Measurements from ENCODE around the gene ZNF423. TPM values are rescaled to one million over a fixed set of nuclear protein-coding genes. Genes with fewer than 3 reads are reported as not detected.

Gene ZNF423
- total RNA-seq, 3 donors from 2014 or later: 0.03 TPM; not detected in 2

DNA sequence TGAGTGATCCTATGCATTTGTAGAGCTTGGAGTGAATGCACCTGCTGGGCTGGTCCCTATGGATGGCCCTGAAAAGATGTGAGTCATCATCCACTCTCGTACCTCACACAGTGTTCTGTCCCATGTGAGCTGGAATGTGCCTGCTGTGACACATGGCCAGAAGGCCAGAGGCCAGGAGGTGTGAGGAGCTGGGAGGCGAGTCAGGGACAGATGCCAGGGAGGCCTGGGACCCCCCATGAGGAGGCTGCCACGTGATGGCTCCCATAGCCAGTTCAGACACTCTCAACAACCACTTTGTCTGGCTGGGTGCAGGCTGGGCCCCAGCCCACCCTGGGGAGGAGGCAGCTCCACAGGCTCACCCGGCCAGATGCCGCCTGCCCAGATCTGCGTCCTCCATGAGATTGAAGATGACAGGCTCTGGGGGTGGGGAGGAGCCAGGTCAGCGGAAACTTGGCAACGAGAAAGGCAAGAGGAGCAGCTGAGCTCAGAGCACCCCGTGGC is 313.5 kb downstream of the ZNF423 start:
- H3K4me1 Mint-ChIP-seq (ENCODE audit: low read depth): no peaks in the 10 kb centered on the region
- H3K4me3 Mint-ChIP-seq: no peak overlapping the region
- no peaks in the 10 kb centered on the region for H3K36me3 Mint-ChIP-seq (ENCODE audit: insufficient read depth)
- no peak for DNase-seq
- ATAC-seq: no peak
- no peaks in the 10 kb centered on the region for H3K27me3 Mint-ChIP-seq (ENCODE audit: low read depth)
- no peaks in the 10 kb centered on the region for H3K9me3 Mint-ChIP-seq

DNA sequence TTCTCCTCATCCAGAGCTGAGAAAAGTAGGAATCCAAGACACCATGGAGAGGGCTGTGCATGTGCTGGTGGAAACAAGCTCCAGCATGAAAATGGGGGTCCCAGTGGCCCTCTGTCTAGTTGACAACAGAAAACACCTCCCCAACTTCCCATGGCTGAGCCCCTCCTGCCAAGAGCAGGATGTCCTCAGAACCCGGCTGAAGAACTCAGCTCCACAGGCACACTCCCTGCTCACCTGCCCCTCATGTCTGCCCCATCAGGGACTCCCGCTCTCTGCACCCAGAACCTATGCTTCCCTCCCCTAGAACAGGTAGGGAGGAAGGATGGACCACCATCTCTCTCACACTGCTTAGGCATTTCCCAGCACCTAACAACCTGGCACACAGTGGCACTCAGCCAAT is 315.1 kb downstream of the ZNF423 start:
- no peak overlapping the region for H3K4me3 Mint-ChIP-seq
- no peak for ATAC-seq
- H3K36me3 Mint-ChIP-seq (ENCODE audit: insufficient read depth): no peaks in the 10 kb centered on the region
- no peaks in the 10 kb centered on the region for H3K27me3 Mint-ChIP-seq (ENCODE audit: low read depth)
- DNase-seq: no peak
- H3K4me1 Mint-ChIP-seq (ENCODE audit: low read depth): no peaks in the 10 kb centered on the region
- H3K9me3 Mint-ChIP-seq: no peaks in the 10 kb centered on the region

DNA sequence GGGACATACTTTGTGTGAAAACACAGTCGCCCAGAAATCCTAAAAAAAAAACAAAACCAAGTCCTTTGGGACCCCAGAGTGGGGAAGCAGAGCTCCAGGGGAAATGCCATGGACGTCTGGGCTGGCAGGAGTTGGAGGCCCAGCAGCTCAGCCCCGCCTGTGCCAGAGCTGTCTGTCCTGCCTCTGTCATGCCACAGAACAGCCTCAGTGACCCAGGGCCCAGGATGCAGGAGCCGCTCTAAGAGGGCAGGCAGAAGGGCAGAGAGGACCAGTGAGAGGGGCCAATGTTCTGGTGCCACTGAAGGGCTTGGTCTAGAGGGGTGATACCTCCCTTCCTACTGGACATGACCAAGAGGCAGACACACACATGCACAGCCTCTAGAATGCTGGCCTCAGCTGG is 316.2 kb downstream of the ZNF423 start:
- no peaks in the 10 kb centered on the region for H3K4me1 Mint-ChIP-seq (ENCODE audit: low read depth)
- no peaks in the 10 kb centered on the region for H3K27me3 Mint-ChIP-seq (ENCODE audit: low read depth)
- H3K36me3 Mint-ChIP-seq (ENCODE audit: insufficient read depth): no peaks in the 10 kb centered on the region
- no peak overlapping the region for H3K4me3 Mint-ChIP-seq
- no peaks in the 10 kb centered on the region for H3K9me3 Mint-ChIP-seq
- ATAC-seq (no peak), DNase-seq (no peak)

DNA sequence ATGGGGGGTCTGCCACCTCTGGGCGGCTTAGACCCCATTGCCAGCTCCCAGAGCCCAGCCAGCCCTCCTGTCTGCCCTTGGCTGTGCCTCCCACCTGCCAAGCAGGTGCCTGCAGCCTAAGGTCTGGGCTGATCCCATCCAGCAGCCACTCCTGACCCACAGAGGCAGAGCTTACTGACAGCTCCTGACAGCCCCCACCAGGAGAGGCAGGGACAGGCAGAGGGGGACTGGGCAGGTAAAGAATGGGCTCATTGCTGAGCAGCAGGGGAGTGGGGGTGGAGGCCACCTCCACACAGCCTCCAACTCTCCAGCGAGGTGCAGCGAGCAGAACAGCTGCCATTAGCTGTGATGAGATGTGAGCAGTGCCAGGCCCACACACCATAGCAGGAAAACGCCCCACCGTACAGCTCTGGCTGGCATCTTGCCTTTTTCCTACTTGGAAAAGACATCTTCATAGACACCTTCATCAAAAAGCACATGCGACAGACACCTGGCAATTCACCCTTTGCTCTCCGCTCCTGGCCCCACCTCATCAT is 317.9 kb downstream of the ZNF423 start:
- H3K36me3 Mint-ChIP-seq (ENCODE audit: insufficient read depth): no peaks in the 10 kb centered on the region
- H3K9me3 Mint-ChIP-seq: no peaks in the 10 kb centered on the region
- no peaks in the 10 kb centered on the region for H3K27me3 Mint-ChIP-seq (ENCODE audit: low read depth)
- H3K4me3 Mint-ChIP-seq: no peak overlapping the region
- ATAC-seq (no peak), DNase-seq (no peak)
- H3K4me1 Mint-ChIP-seq (ENCODE audit: low read depth): no peaks in the 10 kb centered on the region

DNA sequence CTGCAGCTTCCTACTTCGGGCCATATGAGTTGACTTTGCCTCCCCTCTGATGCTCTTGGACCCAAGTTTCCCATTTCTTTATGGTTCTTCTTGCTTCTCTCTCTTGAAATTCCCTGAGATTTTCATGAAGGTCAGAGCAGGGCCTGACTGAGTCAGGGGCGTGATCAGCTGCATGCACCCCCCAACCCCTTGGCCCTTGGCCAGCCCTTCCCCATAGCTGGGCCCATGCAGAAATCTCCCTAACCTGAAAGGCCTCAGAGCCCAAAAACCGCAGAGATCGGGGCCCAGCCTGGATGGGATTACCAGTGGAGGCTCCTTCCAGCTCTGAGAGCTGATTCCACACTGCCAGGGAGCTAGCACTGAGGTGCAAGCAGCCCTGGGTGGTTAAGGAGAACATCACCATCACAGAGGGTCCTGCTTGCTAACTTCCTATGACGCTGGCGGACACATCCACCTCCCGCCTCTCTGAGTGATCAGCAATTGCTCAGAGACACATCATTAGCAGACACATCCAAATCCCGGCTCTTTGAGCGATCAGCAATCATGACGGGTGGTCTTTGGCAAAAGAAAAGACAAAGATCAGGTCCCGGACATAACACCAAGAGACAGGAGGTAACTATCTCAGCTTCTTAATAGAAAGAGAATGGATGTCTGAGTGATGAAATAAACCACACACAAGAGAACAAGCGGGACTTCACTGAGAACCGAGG is 320.9 kb downstream of the ZNF423 start:
- H3K4me1 Mint-ChIP-seq (ENCODE audit: low read depth): no peaks in the 10 kb centered on the region
- H3K9me3 Mint-ChIP-seq: no peaks in the 10 kb centered on the region
- H3K27me3 Mint-ChIP-seq (ENCODE audit: low read depth): no peaks in the 10 kb centered on the region
- DNase-seq (no peak), ATAC-seq (no peak)
- no peak overlapping the region for H3K4me3 Mint-ChIP-seq
- no peaks in the 10 kb centered on the region for H3K36me3 Mint-ChIP-seq (ENCODE audit: insufficient read depth)

DNA sequence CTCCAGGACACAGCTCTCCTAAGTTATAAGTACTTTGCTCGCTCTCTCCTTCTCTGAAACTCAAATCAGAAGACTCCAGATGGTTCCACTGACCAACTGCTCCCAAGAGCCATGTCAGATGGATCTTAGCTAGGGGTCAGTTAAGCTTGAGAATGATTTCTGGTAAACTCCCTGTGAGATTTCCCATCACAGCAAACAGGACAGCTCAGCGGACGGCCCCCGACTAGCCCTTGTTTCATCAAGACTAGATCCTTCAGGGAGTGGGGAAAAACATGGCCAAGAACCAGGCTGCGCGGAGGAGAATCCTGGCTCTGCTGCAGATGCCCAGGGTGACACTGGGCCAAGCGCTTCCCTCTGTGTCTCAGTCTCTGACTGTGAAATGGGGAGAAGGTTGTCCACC is 322.5 kb downstream of the ZNF423 start:
- H3K9me3 Mint-ChIP-seq: no peaks in the 10 kb centered on the region
- DNase-seq (no peak), ATAC-seq (no peak)
- H3K4me3 Mint-ChIP-seq: no peak overlapping the region
- no peaks in the 10 kb centered on the region for H3K27me3 Mint-ChIP-seq (ENCODE audit: low read depth)
- no peaks in the 10 kb centered on the region for H3K36me3 Mint-ChIP-seq (ENCODE audit: insufficient read depth)
- H3K4me1 Mint-ChIP-seq (ENCODE audit: low read depth): peaks cover under 1% of the 10 kb centered on the region

DNA sequence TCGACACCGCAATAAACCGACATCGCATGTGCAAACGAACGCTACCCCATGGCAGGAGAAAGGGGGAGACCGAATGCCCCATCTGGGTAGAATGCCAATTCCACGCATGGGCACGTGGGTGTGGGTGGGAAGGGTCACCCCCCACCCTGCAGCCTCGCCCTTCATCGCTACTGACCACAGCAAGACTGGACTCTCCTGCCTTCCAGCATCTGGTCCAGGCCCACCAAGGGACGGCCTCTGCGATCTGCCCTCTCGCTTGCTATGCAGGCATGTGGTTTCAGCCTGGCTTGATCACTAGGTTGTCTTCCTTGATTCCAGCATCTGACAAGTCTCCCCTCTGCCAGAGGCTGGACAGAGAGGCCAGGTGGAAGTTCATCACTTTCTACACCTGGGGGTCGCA is 323.0 kb downstream of the ZNF423 start:
- ATAC-seq (no peak), DNase-seq (no peak)
- Mint-ChIP-seq H3K36me3 (ENCODE audit: insufficient read depth) (no peaks in the 10 kb centered on the region), H3K9me3 (no peaks in the 10 kb centered on the region), H3K27me3 (ENCODE audit: low read depth) (no peaks in the 10 kb centered on the region), H3K4me1 (ENCODE audit: low read depth) (peaks cover 5% of the 10 kb centered on the region), H3K4me3 (no peak overlapping the region)

DNA sequence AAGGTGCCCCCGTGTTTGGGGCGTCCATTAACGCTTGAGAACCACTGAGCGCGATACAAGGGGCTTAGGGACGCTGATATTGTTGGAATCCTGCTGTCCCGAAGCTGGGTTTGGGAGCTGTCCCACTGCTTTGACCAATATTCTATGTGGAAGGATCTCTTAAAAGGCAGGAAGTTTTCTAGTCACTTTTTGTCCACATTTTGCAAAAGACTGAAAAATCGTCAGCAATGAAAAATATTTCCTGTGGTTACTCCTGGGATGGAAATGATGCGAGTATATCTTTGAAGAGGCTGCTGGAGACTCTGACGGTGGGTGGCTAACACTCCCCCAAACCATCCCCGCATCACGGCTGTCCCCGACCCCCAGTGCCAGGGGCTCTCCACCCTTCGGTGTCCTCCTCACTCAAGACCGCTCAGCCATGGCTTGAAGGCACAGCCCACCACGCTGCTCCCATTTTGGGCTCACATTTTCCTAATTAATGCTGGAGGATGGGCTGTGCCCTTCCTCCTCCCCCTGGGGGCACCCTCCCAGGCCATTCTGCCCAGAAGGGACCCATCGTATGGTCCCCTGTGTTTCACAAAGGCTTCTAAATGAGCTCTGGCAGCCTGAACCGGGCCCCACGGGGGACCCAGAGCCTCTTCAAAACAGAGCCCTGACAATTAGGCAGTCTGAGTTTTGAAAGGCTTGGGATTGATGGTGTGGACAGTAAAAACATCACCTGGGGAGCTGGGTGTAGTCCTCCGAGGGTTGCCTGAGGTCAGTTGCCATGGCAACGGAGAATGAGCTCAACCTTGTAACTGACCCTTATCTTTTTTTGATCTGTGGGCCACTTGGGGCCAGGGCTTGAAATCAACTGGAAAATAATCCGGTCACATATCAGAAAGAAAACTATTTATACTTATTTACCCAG is 323.7 kb downstream of the ZNF423 start:
- DNase-seq (no peak), ATAC-seq (no peak)
- H3K36me3 Mint-ChIP-seq (ENCODE audit: insufficient read depth): no peaks in the 10 kb centered on the region
- H3K4me1 Mint-ChIP-seq (ENCODE audit: low read depth): peaks cover 7% of the 10 kb centered on the region
- H3K9me3 Mint-ChIP-seq: no peaks in the 10 kb centered on the region
- H3K27me3 Mint-ChIP-seq (ENCODE audit: low read depth): no peaks in the 10 kb centered on the region
- no peak overlapping the region for H3K4me3 Mint-ChIP-seq

DNA sequence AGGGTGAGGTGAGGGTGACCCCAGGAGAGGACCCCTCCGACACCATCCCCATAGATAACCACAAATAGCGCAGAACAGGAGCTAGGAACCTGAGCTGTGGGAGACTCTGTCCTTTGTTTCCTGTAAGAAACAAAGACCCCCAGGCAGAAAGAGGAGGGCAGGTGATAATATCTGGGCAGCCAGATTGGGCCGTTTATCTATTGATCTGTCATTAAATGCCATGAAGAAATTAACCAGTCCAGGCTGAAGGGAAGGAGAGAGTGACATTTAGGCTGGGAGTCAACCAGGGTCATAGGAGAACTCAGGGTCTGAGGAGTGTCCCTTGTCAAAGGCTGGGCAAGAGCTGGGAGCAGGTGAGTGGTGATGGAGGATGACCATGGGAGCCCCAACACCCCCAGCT is 324.5 kb downstream of the ZNF423 start:
- no peaks in the 10 kb centered on the region for H3K36me3 Mint-ChIP-seq (ENCODE audit: insufficient read depth)
- H3K27me3 Mint-ChIP-seq (ENCODE audit: low read depth): no peaks in the 10 kb centered on the region
- no peak overlapping the region for H3K4me3 Mint-ChIP-seq
- no peaks in the 10 kb centered on the region for H3K9me3 Mint-ChIP-seq
- no peak for ATAC-seq
- H3K4me1 Mint-ChIP-seq (ENCODE audit: low read depth): peaks cover 7% of the 10 kb centered on the region
- DNase-seq: no peak

DNA sequence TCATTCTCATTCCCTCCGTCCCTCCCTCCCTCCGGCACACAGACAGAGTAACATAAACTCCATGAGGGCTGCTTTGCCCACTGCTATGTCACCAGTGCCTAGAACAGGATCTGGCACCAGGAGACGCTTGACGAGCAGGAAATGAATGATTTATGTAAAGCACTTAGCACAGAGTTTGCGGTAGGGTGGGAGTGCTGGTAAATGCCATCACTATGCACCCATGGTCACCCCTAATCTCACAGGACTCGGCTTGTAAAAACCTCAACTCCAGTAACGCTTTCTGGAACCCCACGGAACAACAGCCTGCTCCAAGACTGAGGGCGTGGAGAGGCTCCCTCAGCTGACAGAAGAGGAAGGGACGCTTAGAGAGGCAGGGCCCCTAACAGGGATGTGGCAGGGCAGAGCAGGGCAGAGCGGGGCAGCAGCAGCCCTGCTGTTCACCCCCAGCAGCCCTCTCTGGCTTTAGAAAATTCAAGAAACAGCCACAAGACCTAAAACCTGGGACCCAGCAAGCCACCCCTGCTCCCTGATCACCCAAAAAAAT is 325.4 kb downstream of the ZNF423 start:
- ATAC-seq (no peak), DNase-seq (no peak)
- Mint-ChIP-seq H3K4me1 (ENCODE audit: low read depth) (peaks cover 7% of the 10 kb centered on the region), H3K36me3 (ENCODE audit: insufficient read depth) (no peaks in the 10 kb centered on the region), H3K4me3 (no peak overlapping the region), H3K9me3 (no peaks in the 10 kb centered on the region), H3K27me3 (ENCODE audit: low read depth) (no peaks in the 10 kb centered on the region)

DNA sequence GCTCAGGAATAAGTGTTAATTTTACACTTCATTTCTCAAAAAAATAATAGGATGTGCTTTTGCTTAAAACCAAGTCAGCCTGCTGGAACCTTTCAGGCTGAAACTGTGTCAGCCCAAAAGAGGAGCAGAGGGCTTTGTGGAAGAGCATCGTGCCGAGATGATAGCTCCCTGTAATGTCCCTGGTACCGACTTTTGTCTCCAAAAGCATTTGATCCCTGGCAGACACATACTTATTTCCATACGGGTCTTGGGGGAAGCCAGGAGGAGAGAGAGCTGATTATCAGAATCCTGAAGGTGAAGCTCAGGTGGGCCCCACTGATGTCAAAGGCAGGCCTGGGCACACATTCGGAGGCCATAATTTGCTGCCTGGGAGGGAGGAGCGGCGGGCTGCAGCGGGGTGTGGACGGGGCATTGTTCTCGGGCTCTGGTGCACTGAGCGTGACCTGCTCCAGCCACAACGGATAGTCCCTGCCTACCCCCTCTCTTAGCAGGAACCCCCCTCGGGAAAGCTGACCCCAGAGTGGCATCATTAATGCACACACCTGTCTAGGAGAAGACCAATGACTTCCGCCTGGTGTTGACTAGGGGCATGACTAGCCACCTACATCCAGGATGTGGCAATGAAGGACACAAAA is 326.4 kb downstream of the ZNF423 start:
- Mint-ChIP-seq H3K27me3 (ENCODE audit: low read depth) (no peaks in the 10 kb centered on the region), H3K4me3 (no peak overlapping the region), H3K36me3 (ENCODE audit: insufficient read depth) (no peaks in the 10 kb centered on the region), H3K9me3 (no peaks in the 10 kb centered on the region), H3K4me1 (ENCODE audit: low read depth) (peaks cover 7% of the 10 kb centered on the region)
- ATAC-seq (no peak), DNase-seq (no peak)

DNA sequence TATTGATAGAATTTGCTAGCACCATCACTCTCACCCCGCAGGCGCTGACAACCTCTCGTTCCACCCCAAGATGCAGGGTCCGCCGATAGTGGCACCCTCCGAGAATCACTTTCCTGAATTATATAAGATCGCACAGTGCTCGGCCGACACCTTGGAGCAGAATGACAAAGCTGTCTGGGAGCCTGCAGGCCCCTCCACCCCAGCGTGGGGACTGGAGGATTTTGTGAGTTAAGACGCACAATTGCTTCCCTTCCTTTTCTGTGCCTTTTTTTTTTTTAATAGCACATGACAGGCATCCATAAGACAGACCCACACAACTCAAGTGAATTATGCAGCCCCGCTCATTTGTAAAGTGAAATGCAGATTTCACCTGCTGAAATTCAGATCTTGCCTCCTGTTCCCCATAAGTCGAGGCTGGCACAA is 327.0 kb downstream of the ZNF423 start:
- peak overlapping the region; percentile 81 for H3K4me3 Mint-ChIP-seq
- H3K9me3 Mint-ChIP-seq: no peaks in the 10 kb centered on the region
- DNase-seq: no peak
- peaks cover 7% of the 10 kb centered on the region for H3K4me1 Mint-ChIP-seq (ENCODE audit: low read depth)
- H3K36me3 Mint-ChIP-seq (ENCODE audit: insufficient read depth): no peaks in the 10 kb centered on the region
- no peaks in the 10 kb centered on the region for H3K27me3 Mint-ChIP-seq (ENCODE audit: low read depth)
- ATAC-seq: no peak

DNA sequence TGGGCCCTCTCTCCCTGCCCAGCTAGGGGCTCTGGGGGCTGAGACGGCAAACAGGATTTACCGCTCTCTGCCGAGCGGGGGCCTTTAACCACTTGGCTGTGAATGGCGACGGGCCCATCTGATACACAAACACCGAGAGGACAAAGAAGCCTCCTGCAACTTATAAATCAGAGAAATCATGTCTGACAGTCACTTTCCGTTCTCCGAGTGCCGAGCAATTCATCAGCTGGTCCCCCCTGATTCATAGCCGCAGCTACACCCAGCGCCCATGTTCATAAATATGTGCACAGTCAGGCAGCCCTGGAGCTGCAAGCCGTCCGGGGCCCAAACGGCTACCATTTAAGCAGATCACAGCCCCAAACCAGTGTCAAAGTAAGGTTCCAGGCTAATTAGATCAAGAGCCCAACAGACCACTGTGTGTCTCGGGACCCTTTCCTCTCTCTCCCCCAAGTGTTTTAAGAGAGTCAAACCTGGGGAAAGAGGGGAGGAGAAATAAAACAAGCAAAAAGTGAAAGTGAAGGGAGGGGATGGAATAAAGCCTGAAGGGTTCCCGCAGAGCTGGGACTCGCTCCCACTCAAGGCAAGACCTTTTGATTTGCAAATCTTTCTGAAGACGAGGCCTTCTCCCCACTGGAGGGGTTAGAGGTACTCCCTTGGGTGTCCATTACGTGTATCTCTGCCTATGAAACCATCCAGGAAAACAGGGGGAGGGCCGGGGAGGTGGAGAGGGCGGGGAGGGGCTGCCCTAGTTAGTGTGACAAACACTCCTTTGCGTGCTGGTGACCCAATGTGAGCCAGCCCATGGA is 327.6 kb downstream of the ZNF423 start:
- peak; percentile 69 for ATAC-seq
- Mint-ChIP-seq H3K27me3 (ENCODE audit: low read depth) (no peaks in the 10 kb centered on the region), H3K36me3 (ENCODE audit: insufficient read depth) (no peaks in the 10 kb centered on the region), H3K4me3 (peak overlapping the region; percentile 81), H3K9me3 (no peaks in the 10 kb centered on the region), H3K4me1 (ENCODE audit: low read depth) (peaks cover 7% of the 10 kb centered on the region)
- DNase-seq: no peak
